Activated CD8-positive, alpha-beta memory T cell treated with anti-CD3 and anti-CD28 coated beads for 48 hours (primary cell): ENCODE measurements around the gene AMMECR1.
A peak's percentile ranks its signal among the peaks of the same experiment; 100 is the strongest.
"Not testable (repeated sequence)": the region's sequence is repeated elsewhere in the genome, so short reads cannot be mapped to it uniquely, and the experiment has no call there.

ENCODE experiments used
- DNase-seq, 3 experiments: peaks; one replicate each; pipeline ENCODE4 v3.0.0-alpha.2; 2020; ENCODE audit warnings: low read depth in 2 of 3, low spot score in 2 of 3

Gene AMMECR1

GRCh38 chrX:110173192-110174175 is 144.4 kb downstream of the AMMECR1 start:
- no peak for DNase-seq

- DNase-seq, result no peak
Measured at GRCh38 chrX:110172215-110172614, 145.7 kb downstream of the AMMECR1 start.

DNA sequence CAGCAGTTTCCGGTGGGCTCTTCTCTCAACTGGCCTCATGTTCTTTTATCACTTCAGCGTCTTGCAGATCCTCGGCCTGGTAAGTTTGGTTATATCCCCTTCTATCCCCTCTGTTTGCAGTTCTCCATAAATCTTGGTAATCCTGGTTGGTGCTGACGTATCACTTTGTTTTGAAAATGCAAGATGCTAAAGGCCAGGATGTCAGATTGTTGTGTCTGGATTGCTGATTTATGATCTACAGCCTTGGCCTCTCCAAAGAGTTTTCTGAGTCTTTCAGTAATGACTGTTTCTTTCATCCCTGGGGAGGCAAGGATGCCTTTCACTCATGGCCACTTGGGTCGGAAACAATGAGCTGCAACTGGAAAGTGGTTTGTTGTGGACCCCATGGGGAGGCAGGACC is 146.4 kb downstream of the AMMECR1 start:
- DNase-seq, result no peak

DNA sequence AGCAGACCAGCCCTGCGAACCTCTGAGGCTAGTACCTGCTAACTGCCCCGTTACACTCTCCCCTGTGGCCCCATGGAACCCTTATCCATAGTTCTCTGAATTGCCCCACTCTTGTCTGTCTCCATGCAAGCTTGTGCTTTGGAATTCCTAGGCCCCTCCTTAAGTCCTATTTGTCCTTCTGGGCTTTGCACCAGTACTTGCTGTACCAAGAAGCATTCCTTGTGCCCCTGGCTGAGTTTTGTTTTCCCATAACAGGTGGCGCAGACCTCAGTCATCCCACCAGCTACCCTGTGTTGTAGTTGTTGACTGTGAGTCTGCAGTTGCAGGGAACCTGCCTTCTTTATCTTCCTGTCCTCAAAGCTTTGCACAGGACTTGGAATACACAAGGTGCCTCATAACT is 147.9 kb downstream of the AMMECR1 start:
- no peak for DNase-seq

GRCh38 chrX:110168585-110168984 is 149.3 kb downstream of the AMMECR1 start:
- no peak for DNase-seq

GRCh38 chrX:110167952-110168451 is 149.9 kb downstream of the AMMECR1 start:
- peak in 2 of 3 experiments; percentile 10 to 17 for DNase-seq

DNA sequence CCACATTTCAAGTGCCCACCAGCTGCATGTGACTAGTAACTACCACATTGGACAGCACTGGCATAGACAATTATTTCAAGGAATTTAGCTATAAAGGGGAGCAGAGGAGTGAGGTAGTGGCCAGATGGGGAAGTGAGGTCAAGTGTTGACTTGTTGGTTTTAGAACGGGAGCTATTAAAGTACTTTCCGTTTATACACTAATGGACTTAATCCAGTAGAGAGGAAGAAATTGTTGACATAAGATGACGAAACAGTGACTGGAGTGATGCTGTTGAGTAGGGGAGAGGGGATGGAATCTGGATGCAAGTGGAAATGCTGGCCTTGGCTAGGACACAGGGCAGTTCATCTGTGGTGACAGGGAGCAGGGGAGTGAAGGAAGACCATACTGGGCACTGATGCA is 154.4 kb downstream of the AMMECR1 start:
- DNase-seq, result no peak

GRCh38 chrX:110162867-110163266 is 155.0 kb downstream of the AMMECR1 start:
- DNase-seq, result no peak

DNA sequence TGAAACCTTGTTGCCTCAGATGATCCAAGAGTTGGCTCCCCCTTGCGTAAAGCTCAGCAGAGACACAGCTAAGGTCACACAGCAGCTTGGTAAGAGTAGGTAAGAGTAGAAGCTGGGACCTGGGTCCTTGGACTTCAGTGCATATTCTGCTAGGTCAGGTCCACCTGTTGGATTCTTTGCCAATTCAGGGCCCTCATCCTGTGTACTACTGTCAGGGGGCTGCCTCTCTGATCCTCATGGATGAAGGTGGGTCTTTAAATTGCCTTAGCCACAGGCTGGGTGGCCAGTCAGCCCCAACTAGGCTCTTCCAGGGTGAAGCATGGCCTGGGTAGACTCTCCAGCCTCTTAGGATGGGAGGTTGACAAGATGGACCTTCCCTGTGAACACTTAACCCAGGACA is 155.8 kb downstream of the AMMECR1 start:
- DNase-seq, result no peak

DNA sequence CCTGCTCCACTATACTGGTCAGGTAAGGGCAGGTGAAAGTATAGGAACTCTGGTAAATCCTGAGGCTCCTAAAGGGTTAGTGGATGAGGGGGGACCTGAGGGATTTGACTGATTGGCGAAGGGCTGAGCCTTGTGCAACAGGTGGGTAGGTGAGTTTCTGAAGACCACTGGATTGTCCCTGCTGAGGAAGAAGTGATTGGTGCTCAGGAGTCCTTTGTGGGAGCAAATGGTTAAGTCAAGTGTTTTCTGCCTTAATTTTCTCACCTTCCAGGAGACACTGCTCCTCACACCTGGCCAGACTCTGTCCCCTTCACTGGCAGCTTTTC is 156.6 kb downstream of the AMMECR1 start:
- DNase-seq, result no peak

DNA sequence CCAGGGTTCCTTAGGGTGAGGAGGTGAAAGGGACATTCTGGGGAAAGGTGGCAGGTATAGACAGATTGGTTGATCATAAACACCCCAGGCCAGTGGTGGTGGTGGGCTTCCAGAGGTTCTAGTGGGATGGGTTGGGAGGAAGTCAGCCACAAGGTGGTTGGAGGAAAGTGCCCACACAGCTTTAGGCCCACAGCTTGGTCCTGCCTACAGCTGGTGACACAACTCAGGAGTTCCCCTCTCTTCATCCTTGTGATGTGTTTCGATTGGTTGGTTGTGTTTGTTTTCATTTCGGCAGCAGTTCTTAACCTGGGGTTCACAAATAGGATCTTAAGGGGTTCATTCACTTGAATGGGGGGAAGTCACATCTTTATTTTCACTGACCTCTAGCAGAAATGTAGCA is 158.0 kb downstream of the AMMECR1 start:
- DNase-seq, result no peak

DNA sequence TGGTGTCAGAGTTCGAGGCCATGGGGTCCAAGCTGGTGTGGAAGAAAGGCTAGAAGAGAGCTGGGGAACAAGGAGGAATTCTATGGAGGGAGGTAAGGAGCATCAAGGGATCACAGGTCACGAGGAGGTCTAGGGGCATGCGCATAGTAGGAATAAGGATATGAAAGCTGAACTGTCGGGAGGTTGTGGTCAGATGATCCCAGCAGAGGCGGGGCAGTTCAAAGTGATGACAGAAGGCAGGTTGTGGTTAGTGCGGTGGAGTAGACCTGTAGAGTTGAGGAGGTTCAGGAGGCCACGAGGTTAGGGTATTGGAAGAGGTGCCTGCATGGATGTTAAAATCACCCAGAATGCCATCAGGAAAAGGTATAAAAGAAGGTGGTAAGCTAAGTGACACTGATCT is 158.7 kb downstream of the AMMECR1 start:
- DNase-seq, result no peak

- no peak for DNase-seq
Measured at GRCh38 chrX:110157444-110157843, 160.4 kb downstream of the AMMECR1 start.

DNA sequence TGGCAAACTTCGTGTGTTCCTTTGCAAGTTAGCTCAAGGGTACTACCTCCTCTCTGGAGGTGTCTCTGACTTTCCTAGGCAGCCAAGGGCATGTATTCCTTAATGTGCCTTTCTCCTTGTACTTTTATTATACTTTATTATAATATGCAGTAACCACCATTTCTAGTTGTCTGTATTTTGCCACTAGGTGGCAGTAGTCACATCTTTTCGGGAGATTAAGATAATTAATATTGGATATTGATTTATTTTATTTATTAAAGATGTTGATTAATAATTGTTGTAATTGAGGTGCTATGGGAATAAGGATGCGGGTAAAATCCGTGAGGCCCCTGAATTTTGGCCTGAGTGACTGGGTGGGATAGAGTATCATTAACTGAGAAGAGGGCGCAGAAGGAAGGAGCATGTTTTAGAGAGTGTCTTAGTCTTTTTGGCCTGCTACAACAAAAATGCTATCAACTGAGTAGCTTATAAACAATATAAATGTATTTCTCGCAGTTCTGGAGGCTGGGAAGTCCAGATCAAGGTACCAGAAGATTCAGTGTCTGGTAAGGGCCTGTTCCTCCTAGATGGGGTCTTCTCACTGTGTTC is 161.6 kb downstream of the AMMECR1 start:
- DNase-seq, result no peak

GRCh38 chrX:110155759-110156158 is 162.1 kb downstream of the AMMECR1 start:
- no peak for DNase-seq

DNA sequence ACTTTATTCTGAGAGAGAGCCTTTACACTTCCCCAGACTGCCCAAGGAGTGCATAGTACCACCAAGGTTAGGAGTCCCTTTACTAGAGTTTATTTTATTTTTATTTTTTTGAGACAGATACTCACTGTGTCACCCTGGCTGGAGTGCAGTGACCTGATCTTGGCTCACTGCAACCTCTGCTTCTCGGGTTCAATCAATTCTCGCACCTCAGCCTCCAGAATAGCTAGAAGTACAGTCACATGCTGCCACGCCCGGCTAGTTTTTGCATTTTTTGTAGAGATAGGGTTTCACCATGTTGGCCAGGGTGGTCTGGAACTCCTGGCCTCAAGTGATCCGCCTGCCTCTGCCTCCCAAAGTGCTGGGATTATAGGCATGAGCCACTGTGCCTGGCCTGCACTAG is 163.6 kb downstream of the AMMECR1 start:
- DNase-seq, result not testable (repeated sequence)

GRCh38 chrX:110153896-110154295 is 164.0 kb downstream of the AMMECR1 start:
- DNase-seq, result no peak

GRCh38 chrX:110153244-110153643 is 164.6 kb downstream of the AMMECR1 start:
- DNase-seq, result no peak

DNA sequence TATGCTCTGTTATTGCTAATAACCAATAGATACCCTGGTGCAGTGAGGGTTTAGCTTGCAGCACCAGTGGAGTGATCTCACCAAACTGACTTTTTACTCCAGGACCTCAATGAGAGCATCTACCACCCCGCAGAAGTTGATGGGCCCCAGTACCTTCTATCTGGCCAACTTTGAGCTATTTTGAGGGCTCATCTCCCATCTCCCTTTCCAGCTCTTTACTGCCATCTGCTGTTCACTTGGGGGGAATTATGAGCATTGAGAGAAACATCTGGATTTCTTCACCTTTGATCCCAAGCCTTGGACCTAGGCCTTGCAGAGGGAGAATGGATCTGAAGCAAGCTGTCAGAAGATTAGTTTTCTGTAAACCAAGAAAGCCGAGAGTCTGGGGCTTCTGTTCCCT is 171.4 kb downstream of the AMMECR1 start:
- DNase-seq, result no peak

GRCh38 chrX:110145854-110146253 is 172.0 kb downstream of the AMMECR1 start:
- DNase-seq, result no peak

DNA sequence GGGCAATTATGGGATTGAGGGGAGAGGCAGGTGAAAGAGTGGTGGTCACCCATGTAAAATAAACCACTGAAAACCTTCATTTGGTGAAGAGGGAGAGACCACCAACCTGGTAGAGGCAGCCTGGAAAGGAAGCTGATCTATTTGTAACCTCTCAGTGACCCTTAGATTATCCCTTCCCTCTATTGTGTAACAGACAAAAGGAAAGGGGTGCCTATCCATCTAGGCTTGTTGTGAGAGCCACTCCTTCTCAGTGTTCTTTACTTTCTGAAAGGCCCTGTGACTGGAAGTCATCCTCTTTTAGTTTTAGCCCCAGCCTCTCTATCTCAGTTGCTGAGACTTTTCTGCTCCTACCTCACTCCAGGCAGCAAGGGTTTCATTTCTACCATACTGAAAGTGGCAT is 172.6 kb downstream of the AMMECR1 start:
- no peak for DNase-seq
